Measurements from ENCODE around the gene TNFRSF1B.

The TNFRSF1B gene

GRCh38 chr1:12140515-12141162, 26.2 kb upstream of the TNFRSF1B start:
- H2BK120ac ChIP-seq (ENCODE audit: insufficient read depth, low read length, poor library complexity) = peak overlapping the region; percentile 84
- no peak overlapping the region for H3K18ac ChIP-seq (ENCODE audit: low read length)
- H2BK5ac ChIP-seq (ENCODE audit: low read depth, low read length, poor library complexity) = peak overlapping the region; percentile 8
- H3K14ac ChIP-seq (ENCODE audit: low read length) = peak overlapping the region; percentile 74
- H3K4me2 ChIP-seq (ENCODE audit: low read length) = no peak overlapping the region
- peak overlapping the region; percentile 94 for H4K91ac ChIP-seq (ENCODE audit: low read depth, low read length)
- DNase-seq = no peak
- no peak overlapping the region for H3K23ac ChIP-seq (ENCODE audit: low read length)
- H3K9me3 ChIP-seq (ENCODE audit: insufficient read depth, low read depth, low read length) = peaks cover 3% of the 10 kb centered on the region
- H3K79me1 ChIP-seq (ENCODE audit: low read length) = peaks cover 30% of the 10 kb centered on the region
- H3K4me1 ChIP-seq (ENCODE audit: control insufficient read depth in 1 of 2, insufficient read depth in 2 of 2, low read length in 2 of 2) = peaks cover 25 to 33% of the 10 kb centered on the region in 2 experiments
- H3K4me3 ChIP-seq (ENCODE audit: low read depth, low read length) = no peak overlapping the region
- peak overlapping the region; percentile 41 for H4K8ac ChIP-seq (ENCODE audit: low read depth, low read length)
- peak overlapping the region; percentile 88 for H2AK5ac ChIP-seq (ENCODE audit: low read length)
- no peak overlapping the region for H3K9ac ChIP-seq (ENCODE audit: low read length)
- no peak overlapping the region for H4K12ac ChIP-seq (ENCODE audit: low read depth, low read length)
- WGBS (ENCODE audit: extremely low coverage, insufficient coverage, insufficient read length) = no CpG with 5 or more reads among the region's 12 CpGs
- no peak overlapping the region for H2AFZ ChIP-seq (ENCODE audit: insufficient read depth, low read length, poor library complexity)
- no peaks in the 10 kb centered on the region for H3K79me2 ChIP-seq (ENCODE audit: control insufficient read depth, insufficient read depth, low read length, poor library complexity)
- H3K27ac ChIP-seq (ENCODE audit: low read depth, low read length) = no peak overlapping the region
- no peak overlapping the region for H3K4ac ChIP-seq (ENCODE audit: low read depth, low read length)
- H3K27me3 ChIP-seq (ENCODE audit: insufficient read depth, low read length) = no peaks in the 10 kb centered on the region
- H3K36me3 ChIP-seq (ENCODE audit: control insufficient read depth in 1 of 2, insufficient read depth in 2 of 2, low read length in 2 of 2) = no peaks in the 10 kb centered on the region
- H2BK12ac ChIP-seq (ENCODE audit: low read length) = peak overlapping the region; percentile 48

GRCh38 chr1:12141163-12141850, 25.5 kb upstream of the TNFRSF1B start:
- no peaks in the 10 kb centered on the region for H3K79me2 ChIP-seq (ENCODE audit: control insufficient read depth, insufficient read depth, low read length, poor library complexity)
- peak overlapping the region; percentile 59 for H3K14ac ChIP-seq (ENCODE audit: low read length)
- peak overlapping the region; percentile 86 for H2AK5ac ChIP-seq (ENCODE audit: low read length)
- no peak overlapping the region for H3K9ac ChIP-seq (ENCODE audit: low read length)
- H4K8ac ChIP-seq (ENCODE audit: low read depth, low read length) = peak overlapping the region; percentile 41
- no peak overlapping the region for H3K4me3 ChIP-seq (ENCODE audit: low read depth, low read length)
- no peaks in the 10 kb centered on the region for H3K36me3 ChIP-seq (ENCODE audit: control insufficient read depth in 1 of 2, insufficient read depth in 2 of 2, low read length in 2 of 2)
- no peak overlapping the region for H3K23ac ChIP-seq (ENCODE audit: low read length)
- H2BK12ac ChIP-seq (ENCODE audit: low read length) = peak overlapping the region; percentile 81
- peaks cover 3% of the 10 kb centered on the region for H3K9me3 ChIP-seq (ENCODE audit: insufficient read depth, low read depth, low read length)
- peak overlapping the region; percentile 60 for H2BK5ac ChIP-seq (ENCODE audit: low read depth, low read length, poor library complexity)
- H3K27ac ChIP-seq (ENCODE audit: low read depth, low read length) = peak overlapping the region; percentile 1
- peak; percentile 74 to 76 for DNase-seq
- H4K12ac ChIP-seq (ENCODE audit: low read depth, low read length) = no peak overlapping the region
- H4K91ac ChIP-seq (ENCODE audit: low read depth, low read length) = peak overlapping the region; percentile 95
- peak overlapping the region; percentile 19 for H2AFZ ChIP-seq (ENCODE audit: insufficient read depth, low read length, poor library complexity)
- peaks cover 25 to 34% of the 10 kb centered on the region in 2 experiments for H3K4me1 ChIP-seq (ENCODE audit: control insufficient read depth in 1 of 2, insufficient read depth in 2 of 2, low read length in 2 of 2)
- peak overlapping the region; percentile 72 for H3K18ac ChIP-seq (ENCODE audit: low read length)
- no peak overlapping the region for H3K4me2 ChIP-seq (ENCODE audit: low read length)
- H3K27me3 ChIP-seq (ENCODE audit: insufficient read depth, low read length) = no peaks in the 10 kb centered on the region
- H2BK120ac ChIP-seq (ENCODE audit: insufficient read depth, low read length, poor library complexity) = peak overlapping the region; percentile 89
- H3K79me1 ChIP-seq (ENCODE audit: low read length) = peaks cover 36% of the 10 kb centered on the region
- WGBS (ENCODE audit: extremely low coverage, insufficient coverage, insufficient read length) = no CpG with 5 or more reads among the region's 21 CpGs
- H3K4ac ChIP-seq (ENCODE audit: low read depth, low read length) = peak overlapping the region; percentile 61

- H3K14ac ChIP-seq (ENCODE audit: low read length) = peak overlapping the region; percentile 76
- H2AK5ac ChIP-seq (ENCODE audit: low read length) = peak overlapping the region; percentile 90
- no peak overlapping the region for H4K12ac ChIP-seq (ENCODE audit: low read depth, low read length)
- peak overlapping the region; percentile 58 for H2BK5ac ChIP-seq (ENCODE audit: low read depth, low read length, poor library complexity)
- peak overlapping the region; percentile 23 for H2AFZ ChIP-seq (ENCODE audit: insufficient read depth, low read length, poor library complexity)
- no peaks in the 10 kb centered on the region for H3K27me3 ChIP-seq (ENCODE audit: insufficient read depth, low read length)
- peak in 1 of 2 donors; percentile 6 for DNase-seq
- H3K79me1 ChIP-seq (ENCODE audit: low read length) = peaks cover 41% of the 10 kb centered on the region
- peak overlapping the region; percentile 95 for H4K91ac ChIP-seq (ENCODE audit: low read depth, low read length)
- H3K9ac ChIP-seq (ENCODE audit: low read length) = no peak overlapping the region
- H2BK120ac ChIP-seq (ENCODE audit: insufficient read depth, low read length, poor library complexity) = peak overlapping the region; percentile 89
- no peak overlapping the region for H3K4me3 ChIP-seq (ENCODE audit: low read depth, low read length)
- H3K9me3 ChIP-seq (ENCODE audit: insufficient read depth, low read depth, low read length) = peaks cover 3% of the 10 kb centered on the region
- peak overlapping the region; percentile 31 for H3K27ac ChIP-seq (ENCODE audit: low read depth, low read length)
- H3K4me1 ChIP-seq (ENCODE audit: control insufficient read depth in 1 of 2, insufficient read depth in 2 of 2, low read length in 2 of 2) = peaks cover 30 to 41% of the 10 kb centered on the region in 2 experiments
- H2BK12ac ChIP-seq (ENCODE audit: low read length) = peak overlapping the region; percentile 65
- H3K18ac ChIP-seq (ENCODE audit: low read length) = peak overlapping the region; percentile 58
- no peaks in the 10 kb centered on the region for H3K36me3 ChIP-seq (ENCODE audit: control insufficient read depth in 1 of 2, insufficient read depth in 2 of 2, low read length in 2 of 2)
- H3K23ac ChIP-seq (ENCODE audit: low read length) = no peak overlapping the region
- H4K8ac ChIP-seq (ENCODE audit: low read depth, low read length) = peak overlapping the region; percentile 33
- no CpG with 5 or more reads among the region's 18 CpGs for WGBS (ENCODE audit: extremely low coverage, insufficient coverage, insufficient read length)
- no peaks in the 10 kb centered on the region for H3K79me2 ChIP-seq (ENCODE audit: control insufficient read depth, insufficient read depth, low read length, poor library complexity)
- no peak overlapping the region for H3K4me2 ChIP-seq (ENCODE audit: low read length)
- no peak overlapping the region for H3K4ac ChIP-seq (ENCODE audit: low read depth, low read length)
Measured at GRCh38 chr1:12142141-12142823, 24.5 kb upstream of the TNFRSF1B start.

- Histone ChIP-seq H3K36me3 (ENCODE audit: control insufficient read depth in 1 of 2, insufficient read depth in 2 of 2, low read length in 2 of 2) (no peaks in the 10 kb centered on the region), H4K12ac (ENCODE audit: low read depth, low read length) (no peak overlapping the region), H3K4ac (ENCODE audit: low read depth, low read length) (peak overlapping the region; percentile 19), H4K8ac (ENCODE audit: low read depth, low read length) (peak overlapping the region; percentile 72), H3K79me2 (ENCODE audit: control insufficient read depth, insufficient read depth, low read length, poor library complexity) (no peaks in the 10 kb centered on the region), H2BK5ac (ENCODE audit: low read depth, low read length, poor library complexity) (peak overlapping the region; percentile 58), H3K27me3 (ENCODE audit: insufficient read depth, low read length) (no peaks in the 10 kb centered on the region), H3K14ac (ENCODE audit: low read length) (peak overlapping the region; percentile 76), H3K79me1 (ENCODE audit: low read length) (peaks cover 41% of the 10 kb centered on the region), H3K9ac (ENCODE audit: low read length) (no peak overlapping the region), H2AFZ (ENCODE audit: insufficient read depth, low read length, poor library complexity) (no peak overlapping the region), H3K23ac (ENCODE audit: low read length) (no peak overlapping the region), H2BK120ac (ENCODE audit: insufficient read depth, low read length, poor library complexity) (peak overlapping the region; percentile 89), H3K18ac (ENCODE audit: low read length) (peak overlapping the region; percentile 58), H3K4me3 (ENCODE audit: low read depth, low read length) (no peak overlapping the region), H3K27ac (ENCODE audit: low read depth, low read length) (peak overlapping the region; percentile 55), H2AK5ac (ENCODE audit: low read length) (peak overlapping the region; percentile 90), H3K4me1 (ENCODE audit: control insufficient read depth in 1 of 2, insufficient read depth in 2 of 2, low read length in 2 of 2) (peaks cover 32 to 43% of the 10 kb centered on the region in 2 experiments), H3K4me2 (ENCODE audit: low read length) (no peak overlapping the region), H4K91ac (ENCODE audit: low read depth, low read length) (peak overlapping the region; percentile 95), H3K9me3 (ENCODE audit: insufficient read depth, low read depth, low read length) (peaks cover 3% of the 10 kb centered on the region), H2BK12ac (ENCODE audit: low read length) (peak overlapping the region; percentile 65)
- DNase-seq = no peak
- WGBS (ENCODE audit: extremely low coverage, insufficient coverage, insufficient read length) = no CpG with 5 or more reads among the region's 21 CpGs
Measured at GRCh38 chr1:12142891-12143630, 23.7 kb upstream of the TNFRSF1B start.
